Measurements from ENCODE around the gene GIMAP5.

The GIMAP5 gene

GRCh38 chr7:150733482-150734095 lies 3.6 kb upstream of the GIMAP5 start:
- H3K4me2 ChIP-seq (ENCODE audit: low read length) = no peak overlapping the region
- H3K27ac ChIP-seq (ENCODE audit: low read depth, low read length) = no peak overlapping the region
- H3K36me3 ChIP-seq (ENCODE audit: control insufficient read depth, low read length) = no peaks in the 10 kb centered on the region
- no peak for TF ChIP-seq CTCF (IDR thresholded peaks at IDR 0.05; ENCODE audit: low read depth, low read length, poor library complexity, severe bottlenecking)
- no peak for TF ChIP-seq EZH2phosphoT487 (IDR thresholded peaks at IDR 0.05; ENCODE audit: borderline replicate concordance, low read length)
- no peaks in the 10 kb centered on the region for H3F3A ChIP-seq (ENCODE audit: control insufficient read depth, insufficient read depth)
- no peaks in the 10 kb centered on the region for H3K79me2 ChIP-seq (ENCODE audit: control insufficient read depth, low read length)
- H3K9me2 ChIP-seq (replicated peaks; ENCODE audit: control insufficient read depth, low read length) = no peaks in the 10 kb centered on the region
- H4K20me1 ChIP-seq (ENCODE audit: control insufficient read depth, insufficient read depth, low read depth, low read length) = no peaks in the 10 kb centered on the region
- no peaks in the 10 kb centered on the region for H3K9me3 ChIP-seq (ENCODE audit: control insufficient read depth, insufficient read depth, low read length)
- H3K4me3 ChIP-seq (ENCODE audit: low read length) = no peak overlapping the region
- H3K4me1 ChIP-seq (ENCODE audit: control insufficient read depth, low read length) = no peaks in the 10 kb centered on the region
- peaks cover 43% of the 10 kb centered on the region; the same call in 1 of the 2 replicates for H3K27me3 ChIP-seq (ENCODE audit: control insufficient read depth, low read length)

- TF ChIP-seq EZH2phosphoT487 (IDR thresholded peaks at IDR 0.05; ENCODE audit: borderline replicate concordance, low read length) (no peak), CTCF (IDR thresholded peaks at IDR 0.05; ENCODE audit: low read depth, low read length, poor library complexity, severe bottlenecking) (no peak)
- Histone ChIP-seq H4K20me1 (ENCODE audit: control insufficient read depth, insufficient read depth, low read depth, low read length) (no peaks in the 10 kb centered on the region), H3K9me2 (replicated peaks; ENCODE audit: control insufficient read depth, low read length) (no peaks in the 10 kb centered on the region), H3K9me3 (ENCODE audit: control insufficient read depth, insufficient read depth, low read length) (no peaks in the 10 kb centered on the region), H3K4me2 (ENCODE audit: low read length) (no peak overlapping the region), H3K79me2 (ENCODE audit: control insufficient read depth, low read length) (no peaks in the 10 kb centered on the region), H3K27ac (ENCODE audit: low read depth, low read length) (no peak overlapping the region), H3K36me3 (ENCODE audit: control insufficient read depth, low read length) (no peaks in the 10 kb centered on the region), H3K4me1 (ENCODE audit: control insufficient read depth, low read length) (no peaks in the 10 kb centered on the region), H3K4me3 (ENCODE audit: low read length) (no peak overlapping the region), H3K27me3 (ENCODE audit: control insufficient read depth, low read length) (peaks cover 48% of the 10 kb centered on the region; the same call in 1 of the 2 replicates), H3F3A (ENCODE audit: control insufficient read depth, insufficient read depth) (no peaks in the 10 kb centered on the region)
Measured at GRCh38 chr7:150734254-150734653, 3.0 kb upstream of the GIMAP5 start.

GRCh38 chr7:150735596-150736358 lies 1.4 kb upstream of the GIMAP5 start:
- no peak for TF ChIP-seq CTCF (IDR thresholded peaks at IDR 0.05; ENCODE audit: low read depth, low read length, poor library complexity, severe bottlenecking)
- no peak for TF ChIP-seq EZH2phosphoT487 (IDR thresholded peaks at IDR 0.05; ENCODE audit: borderline replicate concordance, low read length)
- Histone ChIP-seq H3K9me2 (replicated peaks; ENCODE audit: control insufficient read depth, low read length) (no peaks in the 10 kb centered on the region), H3K27me3 (ENCODE audit: control insufficient read depth, low read length) (peaks cover 41% of the 10 kb centered on the region; the same call in 1 of the 2 replicates), H3K9me3 (ENCODE audit: control insufficient read depth, insufficient read depth, low read length) (no peaks in the 10 kb centered on the region), H3K4me1 (ENCODE audit: control insufficient read depth, low read length) (no peaks in the 10 kb centered on the region), H3K27ac (ENCODE audit: low read depth, low read length) (no peak overlapping the region), H3F3A (ENCODE audit: control insufficient read depth, insufficient read depth) (no peaks in the 10 kb centered on the region), H3K4me2 (ENCODE audit: low read length) (no peak overlapping the region), H3K4me3 (ENCODE audit: low read length) (no peak overlapping the region), H4K20me1 (ENCODE audit: control insufficient read depth, insufficient read depth, low read depth, low read length) (no peaks in the 10 kb centered on the region), H3K36me3 (ENCODE audit: control insufficient read depth, low read length) (no peaks in the 10 kb centered on the region), H3K79me2 (ENCODE audit: control insufficient read depth, low read length) (no peaks in the 10 kb centered on the region)
